Tibial nerve (tissue), 3 donors: ENCODE data around the gene MCM6.

Source experiments
- POLR2A ChIP-seq, 2 donors: fragments of 450-650 bp; IDR thresholded peaks; one replicate each; pipeline ENCODE4 v1.6.1; 2017; ENCODE audit warnings: antibody characterized with exemption in 2 of 2, mild to moderate bottlenecking in 2 of 2, moderate library complexity in 2 of 2
- TF ChIP-seq, protein P1 (sequence below), 5 experiments: fragments of 200-600 bp in 3 of 5; fragments of 450-650 bp in 2 of 5; sonication (generic) in 3 of 5; IDR thresholded peaks; one replicate each; pipeline ENCODE4 v1.5.1; 2016 to 2019; ENCODE audit warnings: antibody characterized with exemption in 5 of 5, mild to moderate bottlenecking in 3 of 5, moderate library complexity in 2 of 5

DNA sequence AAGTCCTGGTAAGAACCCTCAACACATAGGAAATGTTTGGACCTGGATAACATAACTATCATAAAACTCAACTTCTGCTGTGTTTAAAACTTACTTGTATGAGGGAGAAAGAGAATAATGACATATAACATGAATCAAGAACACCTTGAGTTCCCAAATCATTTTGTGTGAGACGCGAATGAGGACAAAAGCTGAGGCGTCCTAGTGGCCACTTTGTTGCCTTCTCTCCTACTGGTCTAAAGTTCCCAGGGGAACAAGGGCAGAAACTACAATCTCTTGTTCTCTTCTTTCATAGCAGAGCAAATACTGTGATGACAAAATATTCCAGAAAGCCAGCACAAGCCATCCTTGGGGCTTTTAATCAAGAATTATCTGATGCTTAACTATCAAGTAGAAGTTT is 31.0 kb downstream of the MCM6 start:
- TF ChIP-seq, protein P1, sequence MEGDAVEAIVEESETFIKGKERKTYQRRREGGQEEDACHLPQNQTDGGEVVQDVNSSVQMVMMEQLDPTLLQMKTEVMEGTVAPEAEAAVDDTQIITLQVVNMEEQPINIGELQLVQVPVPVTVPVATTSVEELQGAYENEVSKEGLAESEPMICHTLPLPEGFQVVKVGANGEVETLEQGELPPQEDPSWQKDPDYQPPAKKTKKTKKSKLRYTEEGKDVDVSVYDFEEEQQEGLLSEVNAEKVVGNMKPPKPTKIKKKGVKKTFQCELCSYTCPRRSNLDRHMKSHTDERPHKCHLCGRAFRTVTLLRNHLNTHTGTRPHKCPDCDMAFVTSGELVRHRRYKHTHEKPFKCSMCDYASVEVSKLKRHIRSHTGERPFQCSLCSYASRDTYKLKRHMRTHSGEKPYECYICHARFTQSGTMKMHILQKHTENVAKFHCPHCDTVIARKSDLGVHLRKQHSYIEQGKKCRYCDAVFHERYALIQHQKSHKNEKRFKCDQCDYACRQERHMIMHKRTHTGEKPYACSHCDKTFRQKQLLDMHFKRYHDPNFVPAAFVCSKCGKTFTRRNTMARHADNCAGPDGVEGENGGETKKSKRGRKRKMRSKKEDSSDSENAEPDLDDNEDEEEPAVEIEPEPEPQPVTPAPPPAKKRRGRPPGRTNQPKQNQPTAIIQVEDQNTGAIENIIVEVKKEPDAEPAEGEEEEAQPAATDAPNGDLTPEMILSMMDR (IDR thresholded peaks at IDR 0.05) = no peak
- TF ChIP-seq POLR2A (IDR thresholded peaks at IDR 0.05) = no peak
